ENCODE data around the gene ACKR3. TPM values are rescaled to one million over a fixed set of nuclear protein-coding genes. Genes with fewer than 3 reads are reported as not detected.

The ACKR3 gene
- total and polyA plus RNA-seq, 2 experiments from 2014 or later, result 1.0 to 3.0 TPM

- Histone ChIP-seq H3F3A (replicated peaks; ENCODE audit: low read depth) (no peaks in the 10 kb centered on the region), H3K4me3 (no peak overlapping the region), H3K9me2 (ENCODE audit: insufficient read depth) (peaks cover 9% of the 10 kb centered on the region; the same call in 1 of the 2 replicates), H3K4me2 (0 out of 2 replicates have a peak overlapping the region, but pooled peaks have one; percentile 5), H3K27ac (ENCODE audit: low read depth) (no peak overlapping the region), H4K20me1 (replicated peaks; ENCODE audit: insufficient read depth) (no peaks in the 10 kb centered on the region), H3K4me1 (ENCODE audit: insufficient read depth) (peaks cover 6% of the 10 kb centered on the region), H2AFZ (peak overlapping the region; percentile 54; the same call in 1 of the 2 replicates), H3K27me3 (ENCODE audit: insufficient read depth) (no peaks in the 10 kb centered on the region), H3K36me3 (ENCODE audit: insufficient read depth) (no peaks in the 10 kb centered on the region), H3K79me2 (replicated peaks; ENCODE audit: insufficient read depth) (no peaks in the 10 kb centered on the region)
- Mint-ChIP-seq H3K9me3 (peaks cover 6% of the 10 kb centered on the region; the same call in 1 of the 3 replicates), H3K4me1 (peaks cover 30% of the 10 kb centered on the region), H3K36me3 (ENCODE audit: low read depth) (no peaks in the 10 kb centered on the region; the same call in 2 of the 3 replicates), H3K4me3 (no peak overlapping the region), H3K27ac (peak overlapping the region; percentile 32; the same call in 1 of the 2 replicates), H3K27me3 (ENCODE audit: insufficient read depth, low read depth, poor library complexity) (peaks cover 11% of the 10 kb centered on the region)
- ATAC-seq (peak; percentile 88; the same call in 2 of the 3 replicates), DNase-seq (ENCODE audit: low spot score) (peak; percentile 35)
- TF ChIP-seq POLR2AphosphoS5 (IDR thresholded peaks at IDR 0.05; ENCODE audit: low read depth) (no peak), JUNB (IDR thresholded peaks at IDR 0.05; ENCODE audit: unreplicated experiment) (no peak), ZNF331 (CRISPR knock-in tag; IDR thresholded peaks at IDR 0.05; ENCODE audit: low read depth) (no peak), ZNF114 (CRISPR knock-in tag; IDR thresholded peaks at IDR 0.05) (no peak), ZNF462 (CRISPR knock-in tag; IDR thresholded peaks at IDR 0.05) (peak; percentile 35; the same call in 1 of the 2 replicates), EZH2 (IDR thresholded peaks at IDR 0.05; ENCODE audit: low read depth, unreplicated experiment) (no peak)
These were observed 18.0 kb upstream of the ACKR3 start for GRCh38 chr2:236551471-236552211.

Data from GM23338 (cell line).